HepG2 (cell line): ENCODE data around the gene CNIH4. TPM values are rescaled to one million over a fixed set of nuclear protein-coding genes. Genes with fewer than 3 reads are reported as not detected.

Experiments used
- EZH2 ChIP-seq: conservative IDR thresholded peaks from 2 replicates; pipeline ENCODE4 v1.6.1; 2012; ENCODE audit warnings: mild to moderate bottlenecking, low read depth, low read length, moderate library complexity
- MBNL3 ChIP-seq: fragments of 250-450 bp; sonication (Bioruptor Pico); conservative IDR thresholded peaks from 2 replicates; pipeline ENCODE4 v1.8.0; 2022; ENCODE audit warnings: mild to moderate bottlenecking, inconsistent platforms
- MXI1 ChIP-seq: IDR thresholded peaks from 3 replicates; pipeline ENCODE4 v1.6.1; 2012; ENCODE audit warnings: low read depth, low read length, inconsistent platforms, borderline replicate concordance
- ZBTB1 ChIP-seq: sonication (generic); formaldehyde crosslinking; IDR thresholded peaks from 2 replicates; pipeline ENCODE4 v1.4.0; 2020; ENCODE audit warnings: missing genetic modification reagents, borderline replicate concordance
- ZEB1 ChIP-seq: IDR thresholded peaks from 2 replicates; pipeline ENCODE4 v1.6.1; 2012; ENCODE audit warnings: mild to moderate bottlenecking, low read depth, inconsistent platforms; ENCODE audit not compliant: insufficient replicate concordance
- ZMAT3 ChIP-seq: sonication (generic); formaldehyde crosslinking; conservative IDR thresholded peaks from 2 replicates; pipeline ENCODE4 v1.7.0; 2021; ENCODE audit warnings: missing genetic modification reagents
- ZNF296 ChIP-seq: sonication (generic); formaldehyde crosslinking; conservative IDR thresholded peaks from 2 replicates; pipeline ENCODE4 v1.5.0; 2020; ENCODE audit warnings: mild to moderate bottlenecking, missing genetic modification reagents
- ZNF441 ChIP-seq: sonication (generic); formaldehyde crosslinking; IDR thresholded peaks from 2 replicates; pipeline ENCODE4 v1.7.0; 2021; ENCODE audit warnings: missing genetic modification reagents, borderline replicate concordance
- ZNF510 ChIP-seq: sonication (generic); formaldehyde crosslinking; IDR thresholded peaks from 2 replicates; pipeline ENCODE4 v1.4.0; 2020; ENCODE audit warnings: low read depth, mild to moderate bottlenecking, missing genetic modification reagents
- ZNF549 ChIP-seq: sonication (generic); formaldehyde crosslinking; IDR thresholded peaks from 2 replicates; pipeline ENCODE4 v1.5.0; 2020; ENCODE audit warnings: missing genetic modification reagents
- ZNF761 ChIP-seq: sonication (generic); formaldehyde crosslinking; conservative IDR thresholded peaks from 2 replicates; pipeline ENCODE4 v1.4.0; 2020; ENCODE audit warnings: mild to moderate bottlenecking, missing genetic modification reagents
- ZNF839 ChIP-seq: sonication (generic); formaldehyde crosslinking; IDR thresholded peaks from 2 replicates; pipeline ENCODE4 v1.4.0; 2020; ENCODE audit warnings: missing genetic modification reagents, mild to moderate bottlenecking, borderline replicate concordance
- polyA plus RNA-seq, 8 experiments: library from polyadenylated mRNA; depleted of rRNA in 3 of 8; stranded (reverse) in 7 of 8; unstranded in 1 of 8; fragments of >200 nt; fragmentation: Illumina TruSeq in 4 of 8; extraction: Trizol in 4 of 8; gene quantifications; 2 replicates each; pipeline versions ENCODE4 v1.2.1 to v1.2.3, GENCODE V29; 2011 to 2016; ENCODE audit warnings: low read depth in 4 of 8, missing spikeins in 1 of 8, mixed read lengths in 1 of 8; ENCODE audit not compliant: insufficient read depth in 1 of 8
- total RNA-seq, 5 experiments: library from RNA; depleted of rRNA; stranded (reverse); fragments of >200 nt; fragmentation: Illumina TruSeq; extraction: Trizol; gene quantifications; 2 replicates each; pipeline ENCODE4 v1.2.3, GENCODE V29; 2016; ENCODE audit warnings: low read depth in 1 of 5
- TF ChIP-seq, protein P1 (sequence below): sonication (generic); formaldehyde crosslinking; IDR thresholded peaks from 2 replicates; pipeline ENCODE4 v1.4.0; 2020; ENCODE audit warnings: mild to moderate bottlenecking, missing genetic modification reagents
- TF ChIP-seq, protein P2 (sequence below): sonication (generic); formaldehyde crosslinking; IDR thresholded peaks from 2 replicates; pipeline ENCODE4 v1.5.0; 2020; ENCODE audit warnings: mild to moderate bottlenecking, missing genetic modification reagents
- TF ChIP-seq, protein P3 (sequence below): sonication (generic); formaldehyde crosslinking; IDR thresholded peaks from 2 replicates; pipeline ENCODE4 v1.9.0; 2021; ENCODE audit warnings: missing genetic modification reagents, borderline replicate concordance

Gene CNIH4
- total and polyA plus RNA-seq, 2 of the 13 experiments (the other 11 are each of a cell fraction or from before 2014, with no cell fraction given): 51.8 to 52.9 TPM

DNA sequence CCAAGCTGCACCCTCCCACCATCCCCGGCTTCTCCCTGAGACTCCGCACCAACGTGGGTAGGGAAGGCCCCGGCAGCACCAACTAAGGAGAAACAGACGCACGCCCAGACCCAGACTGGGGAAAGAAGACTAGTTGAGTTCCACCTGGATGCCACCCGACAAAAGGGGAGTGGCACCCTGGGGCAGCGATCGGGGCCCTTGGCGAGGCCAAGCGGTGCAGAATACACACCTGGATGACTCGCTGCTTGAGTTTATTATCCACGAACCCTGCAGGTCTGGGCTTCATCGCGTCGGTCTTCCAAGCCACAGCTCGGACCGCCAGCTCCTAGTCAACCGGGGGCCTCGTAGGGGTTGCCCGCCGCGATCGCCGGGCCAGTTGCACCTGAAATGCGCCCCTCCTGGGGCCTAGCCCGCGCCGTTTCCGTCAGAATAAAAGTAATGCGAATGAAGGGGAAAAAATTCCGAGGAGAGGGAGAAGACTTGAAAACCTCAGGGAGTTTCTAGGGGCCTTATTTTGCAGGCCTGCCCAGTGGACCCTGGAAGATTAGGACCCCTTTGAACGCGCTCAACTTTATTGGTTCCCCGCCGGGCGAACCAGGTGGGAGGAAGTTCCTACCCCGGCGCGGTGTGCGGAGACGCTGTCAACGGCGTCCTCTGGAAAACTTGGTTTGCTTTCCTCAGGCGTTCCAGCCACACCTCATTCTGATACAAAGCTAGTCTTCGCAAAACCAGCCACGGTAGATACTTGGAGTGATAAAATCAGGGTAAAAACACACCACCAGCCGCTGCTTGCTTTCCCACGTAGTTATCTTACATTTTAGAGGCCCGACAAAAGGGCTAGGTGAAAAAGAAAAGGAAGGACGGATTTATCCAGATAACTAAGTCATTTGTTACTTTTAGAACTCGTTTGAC is 26.6 kb upstream of the CNIH4 start, which contains the start of gene NVL (continued):
- no peak; the same call in 1 of the 2 replicates for TF ChIP-seq ZNF549 (CRISPR knock-in tag)
- TF ChIP-seq ZBTB1 (CRISPR knock-in tag): no peak
- no peak for TF ChIP-seq ZNF441 (CRISPR knock-in tag)
- no peak for TF ChIP-seq ZNF761 (CRISPR knock-in tag)
- no peak for TF ChIP-seq ZNF839 (CRISPR knock-in tag)
- TF ChIP-seq EZH2: no peak
- TF ChIP-seq, protein P1, sequence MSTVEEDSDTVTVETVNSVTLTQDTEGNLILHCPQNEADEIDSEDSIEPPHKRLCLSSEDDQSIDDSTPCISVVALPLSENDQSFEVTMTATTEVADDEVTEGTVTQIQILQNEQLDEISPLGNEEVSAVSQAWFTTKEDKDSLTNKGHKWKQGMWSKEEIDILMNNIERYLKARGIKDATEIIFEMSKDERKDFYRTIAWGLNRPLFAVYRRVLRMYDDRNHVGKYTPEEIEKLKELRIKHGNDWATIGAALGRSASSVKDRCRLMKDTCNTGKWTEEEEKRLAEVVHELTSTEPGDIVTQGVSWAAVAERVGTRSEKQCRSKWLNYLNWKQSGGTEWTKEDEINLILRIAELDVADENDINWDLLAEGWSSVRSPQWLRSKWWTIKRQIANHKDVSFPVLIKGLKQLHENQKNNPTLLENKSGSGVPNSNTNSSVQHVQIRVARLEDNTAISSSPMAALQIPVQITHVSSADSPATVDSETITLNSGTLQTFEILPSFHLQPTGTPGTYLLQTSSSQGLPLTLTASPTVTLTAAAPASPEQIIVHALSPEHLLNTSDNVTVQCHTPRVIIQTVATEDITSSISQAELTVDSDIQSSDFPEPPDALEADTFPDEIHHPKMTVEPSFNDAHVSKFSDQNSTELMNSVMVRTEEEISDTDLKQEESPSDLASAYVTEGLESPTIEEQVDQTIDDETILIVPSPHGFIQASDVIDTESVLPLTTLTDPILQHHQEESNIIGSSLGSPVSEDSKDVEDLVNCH (CRISPR knock-in tag): no peak
- TF ChIP-seq ZEB1: no peak
- TF ChIP-seq ZNF510 (CRISPR knock-in tag): no peak
- TF ChIP-seq MBNL3 (CRISPR knock-in tag): no peak
- TF ChIP-seq, protein P2, sequence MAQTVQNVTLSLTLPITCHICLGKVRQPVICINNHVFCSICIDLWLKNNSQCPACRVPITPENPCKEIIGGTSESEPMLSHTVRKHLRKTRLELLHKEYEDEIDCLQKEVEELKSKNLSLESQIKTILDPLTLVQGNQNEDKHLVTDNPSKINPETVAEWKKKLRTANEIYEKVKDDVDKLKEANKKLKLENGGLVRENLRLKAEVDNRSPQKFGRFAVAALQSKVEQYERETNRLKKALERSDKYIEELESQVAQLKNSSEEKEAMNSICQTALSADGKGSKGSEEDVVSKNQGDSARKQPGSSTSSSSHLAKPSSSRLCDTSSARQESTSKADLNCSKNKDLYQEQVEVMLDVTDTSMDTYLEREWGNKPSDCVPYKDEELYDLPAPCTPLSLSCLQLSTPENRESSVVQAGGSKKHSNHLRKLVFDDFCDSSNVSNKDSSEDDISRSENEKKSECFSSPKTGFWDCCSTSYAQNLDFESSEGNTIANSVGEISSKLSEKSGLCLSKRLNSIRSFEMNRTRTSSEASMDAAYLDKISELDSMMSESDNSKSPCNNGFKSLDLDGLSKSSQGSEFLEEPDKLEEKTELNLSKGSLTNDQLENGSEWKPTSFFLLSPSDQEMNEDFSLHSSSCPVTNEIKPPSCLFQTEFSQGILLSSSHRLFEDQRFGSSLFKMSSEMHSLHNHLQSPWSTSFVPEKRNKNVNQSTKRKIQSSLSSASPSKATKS: no peak
- TF ChIP-seq MXI1: peak; percentile 71
- no peak for TF ChIP-seq ZNF296 (CRISPR knock-in tag)
- TF ChIP-seq, protein P3, sequence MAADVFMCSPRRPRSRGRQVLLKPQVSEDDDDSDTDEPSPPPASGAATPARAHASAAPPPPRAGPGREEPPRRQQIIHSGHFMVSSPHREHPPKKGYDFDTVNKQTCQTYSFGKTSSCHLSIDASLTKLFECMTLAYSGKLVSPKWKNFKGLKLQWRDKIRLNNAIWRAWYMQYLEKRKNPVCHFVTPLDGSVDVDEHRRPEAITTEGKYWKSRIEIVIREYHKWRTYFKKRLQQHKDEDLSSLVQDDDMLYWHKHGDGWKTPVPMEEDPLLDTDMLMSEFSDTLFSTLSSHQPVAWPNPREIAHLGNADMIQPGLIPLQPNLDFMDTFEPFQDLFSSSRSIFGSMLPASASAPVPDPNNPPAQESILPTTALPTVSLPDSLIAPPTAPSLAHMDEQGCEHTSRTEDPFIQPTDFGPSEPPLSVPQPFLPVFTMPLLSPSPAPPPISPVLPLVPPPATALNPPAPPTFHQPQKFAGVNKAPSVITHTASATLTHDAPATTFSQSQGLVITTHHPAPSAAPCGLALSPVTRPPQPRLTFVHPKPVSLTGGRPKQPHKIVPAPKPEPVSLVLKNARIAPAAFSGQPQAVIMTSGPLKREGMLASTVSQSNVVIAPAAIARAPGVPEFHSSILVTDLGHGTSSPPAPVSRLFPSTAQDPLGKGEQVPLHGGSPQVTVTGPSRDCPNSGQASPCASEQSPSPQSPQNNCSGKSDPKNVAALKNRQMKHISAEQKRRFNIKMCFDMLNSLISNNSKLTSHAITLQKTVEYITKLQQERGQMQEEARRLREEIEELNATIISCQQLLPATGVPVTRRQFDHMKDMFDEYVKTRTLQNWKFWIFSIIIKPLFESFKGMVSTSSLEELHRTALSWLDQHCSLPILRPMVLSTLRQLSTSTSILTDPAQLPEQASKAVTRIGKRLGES (CRISPR knock-in tag): no peak
- TF ChIP-seq ZMAT3 (CRISPR knock-in tag): no peak
- TF ChIP-seq, all 625 proteins: peak for 187
